GM21526 (cell line): ENCODE data around the gene EFCAB7.
A peak's percentile ranks its signal among the peaks of the same experiment; 100 is the strongest.

Experiments
- ATAC-seq: cut with Tn5 transposase; IDR thresholded peaks from one replicate; pipeline ENCODE4 v1.9.1; 2021; ENCODE audit warnings: moderate library complexity; ENCODE audit not compliant: unreplicated experiment, low FRiP score

Gene EFCAB7

GRCh38 chr1:63522891-63523728 is at the start of gene EFCAB7, which contains the start of gene ITGB3BP:
TSS of gene EFCAB7 (plus strand) at chr1:63523525. CDS start at chr1:63525573, 2,048 bp downstream.
TSS of gene ITGB3BP (minus strand) at chr1:63523225. CDS start at chr1:63523133, 92 bp downstream.
- ATAC-seq, result peak; percentile 87

- ATAC-seq, result no peak
Measured at GRCh38 chr1:63475761-63476160, 47.6 kb upstream of the EFCAB7 start.

- ATAC-seq, result no peak
Measured at GRCh38 chr1:63480057-63480456, 43.3 kb upstream of the EFCAB7 start.

GRCh38 chr1:63486629-63487028 is 36.7 kb upstream of the EFCAB7 start:
- no peak for ATAC-seq

GRCh38 chr1:63487336-63488065 is 35.8 kb upstream of the EFCAB7 start:
- no peak for ATAC-seq

- ATAC-seq, result no peak
Measured at GRCh38 chr1:63497577-63497976, 25.7 kb upstream of the EFCAB7 start.

- ATAC-seq, result no peak
Measured at GRCh38 chr1:63498106-63498505, 25.2 kb upstream of the EFCAB7 start.

- ATAC-seq, result no peak
Measured at GRCh38 chr1:63501256-63501655, 22.1 kb upstream of the EFCAB7 start.

GRCh38 chr1:63506782-63507181 is 16.5 kb upstream of the EFCAB7 start:
- ATAC-seq, result no peak

- no peak for ATAC-seq
Measured at GRCh38 chr1:63509718-63510117, 13.6 kb upstream of the EFCAB7 start.

GRCh38 chr1:63512584-63512983 is 10.7 kb upstream of the EFCAB7 start:
- ATAC-seq, result no peak

- ATAC-seq, result no peak
Measured at GRCh38 chr1:63516629-63517028, 6.7 kb upstream of the EFCAB7 start.

- ATAC-seq, result peak; percentile 13
Measured at GRCh38 chr1:63523738-63524137, 413 bp downstream of the EFCAB7 start.

GRCh38 chr1:63524201-63524600 is 876 bp downstream of the EFCAB7 start:
- no peak for ATAC-seq

- no peak for ATAC-seq
Measured at GRCh38 chr1:63532727-63533126, 9.4 kb downstream of the EFCAB7 start.

GRCh38 chr1:63533931-63534330 is 10.6 kb downstream of the EFCAB7 start:
- ATAC-seq, result no peak

GRCh38 chr1:63534406-63534805 is 11.1 kb downstream of the EFCAB7 start:
- ATAC-seq, result no peak

- no peak for ATAC-seq
Measured at GRCh38 chr1:63537006-63537405, 13.7 kb downstream of the EFCAB7 start.

- ATAC-seq, result no peak
Measured at GRCh38 chr1:63537940-63538339, 14.6 kb downstream of the EFCAB7 start.

GRCh38 chr1:63545780-63546179 is 22.5 kb downstream of the EFCAB7 start:
- no peak for ATAC-seq

- ATAC-seq, result no peak
Measured at GRCh38 chr1:63547621-63548294, 24.4 kb downstream of the EFCAB7 start.
